ENCODE measurements around the gene MAGI2.

Gene MAGI2

GRCh38 chr7:78225534-78225933, 1227.9 kb downstream of the MAGI2 start:
- DNase-seq (ENCODE audit: low spot score) = peak; percentile 23

- DNase-seq (ENCODE audit: low spot score) = no peak
Measured at GRCh38 chr7:78224923-78225322, 1228.5 kb downstream of the MAGI2 start.

- no peak for DNase-seq (ENCODE audit: low spot score)
Measured at GRCh38 chr7:78223598-78223997, 1229.9 kb downstream of the MAGI2 start.

- peak; percentile 61 for DNase-seq (ENCODE audit: low spot score)
Measured at GRCh38 chr7:78222001-78222751, 1231.3 kb downstream of the MAGI2 start.

- no peak for DNase-seq (ENCODE audit: low spot score)
Measured at GRCh38 chr7:78220754-78221153, 1232.7 kb downstream of the MAGI2 start.

GRCh38 chr7:78218876-78219275, 1234.6 kb downstream of the MAGI2 start:
- DNase-seq (ENCODE audit: low spot score) = no peak

GRCh38 chr7:78218051-78218450, 1235.4 kb downstream of the MAGI2 start:
- no peak for DNase-seq (ENCODE audit: low spot score)

GRCh38 chr7:78215199-78215598, 1238.3 kb downstream of the MAGI2 start:
- DNase-seq (ENCODE audit: low spot score) = no peak

GRCh38 chr7:78213402-78213801, 1240.1 kb downstream of the MAGI2 start:
- no peak for DNase-seq (ENCODE audit: low spot score)

GRCh38 chr7:78212476-78213060, 1240.9 kb downstream of the MAGI2 start:
- no peak for DNase-seq (ENCODE audit: low spot score)

GRCh38 chr7:78207269-78207668, 1246.2 kb downstream of the MAGI2 start:
- DNase-seq (ENCODE audit: low spot score) = no peak

GRCh38 chr7:78206769-78207168, 1246.7 kb downstream of the MAGI2 start:
- DNase-seq (ENCODE audit: low spot score) = no peak

GRCh38 chr7:78203042-78203720, 1250.3 kb downstream of the MAGI2 start:
- DNase-seq (ENCODE audit: low spot score) = peak; percentile 25

- DNase-seq (ENCODE audit: low spot score) = peak; percentile 51
Measured at GRCh38 chr7:78198756-78199155, 1254.7 kb downstream of the MAGI2 start.

GRCh38 chr7:78197447-78197846, 1256.0 kb downstream of the MAGI2 start:
- DNase-seq (ENCODE audit: low spot score) = peak; percentile 72

- DNase-seq (ENCODE audit: low spot score) = no peak
Measured at GRCh38 chr7:78195281-78195680, 1258.2 kb downstream of the MAGI2 start.

- no peak for DNase-seq (ENCODE audit: low spot score)
Measured at GRCh38 chr7:78194611-78195010, 1258.9 kb downstream of the MAGI2 start.

GRCh38 chr7:78191475-78192079, 1261.9 kb downstream of the MAGI2 start:
- DNase-seq (ENCODE audit: low spot score) = no peak

GRCh38 chr7:78189762-78190161, 1263.7 kb downstream of the MAGI2 start:
- no peak for DNase-seq (ENCODE audit: low spot score)

GRCh38 chr7:78185149-78185745, 1268.2 kb downstream of the MAGI2 start:
- DNase-seq (ENCODE audit: low spot score) = no peak

- no peak for DNase-seq (ENCODE audit: low spot score)
Measured at GRCh38 chr7:78184299-78184698, 1269.2 kb downstream of the MAGI2 start.

GRCh38 chr7:78179827-78180477, 1273.5 kb downstream of the MAGI2 start:
- DNase-seq (ENCODE audit: low spot score) = no peak

All from AG20443 (cell line).